Retina (tissue), 1 donor: ENCODE data around the gene IGLL5.

Source experiments
- DNase-seq: peaks from one replicate; pipeline ENCODE4 v3.0.0-alpha.2; 2016

The IGLL5 gene

GRCh38 chr22:22928666-22929380 lies 41.2 kb downstream of the IGLL5 start:
- DNase-seq, result no peak

GRCh38 chr22:22929381-22930221 lies 42.0 kb downstream of the IGLL5 start:
- no peak for DNase-seq

- DNase-seq, result no peak
Measured at GRCh38 chr22:22930222-22930497, 42.5 kb downstream of the IGLL5 start.

GRCh38 chr22:22930571-22931556 lies 43.2 kb downstream of the IGLL5 start:
- DNase-seq, result no peak

GRCh38 chr22:22931557-22932270 lies 44.1 kb downstream of the IGLL5 start:
- no peak for DNase-seq

GRCh38 chr22:22932512-22932941 lies 44.9 kb downstream of the IGLL5 start:
- no peak for DNase-seq

GRCh38 chr22:22933100-22933806 lies 45.6 kb downstream of the IGLL5 start:
- no peak for DNase-seq

- no peak for DNase-seq
Measured at GRCh38 chr22:22933807-22934542, 46.4 kb downstream of the IGLL5 start.

- DNase-seq, result no peak
Measured at GRCh38 chr22:22934543-22935055, 47.0 kb downstream of the IGLL5 start.

GRCh38 chr22:22935056-22935545 lies 47.5 kb downstream of the IGLL5 start:
- DNase-seq, result no peak

GRCh38 chr22:22935546-22936157 lies 48.0 kb downstream of the IGLL5 start:
- no peak for DNase-seq

GRCh38 chr22:22936180-22936914 lies 48.7 kb downstream of the IGLL5 start:
- no peak for DNase-seq

- DNase-seq, result no peak
Measured at GRCh38 chr22:22936915-22937656, 49.5 kb downstream of the IGLL5 start.

- no peak for DNase-seq
Measured at GRCh38 chr22:22937894-22938480, 50.4 kb downstream of the IGLL5 start.

- no peak for DNase-seq
Measured at GRCh38 chr22:22938672-22939587, 51.3 kb downstream of the IGLL5 start.

GRCh38 chr22:22939588-22940368 lies 52.2 kb downstream of the IGLL5 start:
- no peak for DNase-seq
